GM12891 (cell line): ENCODE measurements around the gene FUZ.

Experiments
- PAX5 ChIP-seq: IDR thresholded peaks from 2 replicates; pipeline ENCODE4 v1.6.1; 2011; ENCODE audit warnings: low read length, moderate library complexity, mild to moderate bottlenecking; ENCODE audit not compliant: insufficient read depth, severe bottlenecking
- POLR2A ChIP-seq: IDR thresholded peaks from 2 replicates; pipeline ENCODE4 v1.6.1; 2011; ENCODE audit warnings: low read depth, low read length, control low read depth
- POLR2AphosphoS5 ChIP-seq: IDR thresholded peaks from 2 replicates; pipeline ENCODE4 v1.6.1; 2011; ENCODE audit warnings: low read depth, low read length, control low read depth
- SPI1 ChIP-seq: IDR thresholded peaks from 2 replicates; pipeline ENCODE4 v1.6.1; 2011; ENCODE audit warnings: low read depth, low read length, control low read depth
- TAF1 ChIP-seq: IDR thresholded peaks from 2 replicates; pipeline ENCODE4 v1.6.1; 2011; ENCODE audit warnings: low read depth, low read length, control low read depth

DNA sequence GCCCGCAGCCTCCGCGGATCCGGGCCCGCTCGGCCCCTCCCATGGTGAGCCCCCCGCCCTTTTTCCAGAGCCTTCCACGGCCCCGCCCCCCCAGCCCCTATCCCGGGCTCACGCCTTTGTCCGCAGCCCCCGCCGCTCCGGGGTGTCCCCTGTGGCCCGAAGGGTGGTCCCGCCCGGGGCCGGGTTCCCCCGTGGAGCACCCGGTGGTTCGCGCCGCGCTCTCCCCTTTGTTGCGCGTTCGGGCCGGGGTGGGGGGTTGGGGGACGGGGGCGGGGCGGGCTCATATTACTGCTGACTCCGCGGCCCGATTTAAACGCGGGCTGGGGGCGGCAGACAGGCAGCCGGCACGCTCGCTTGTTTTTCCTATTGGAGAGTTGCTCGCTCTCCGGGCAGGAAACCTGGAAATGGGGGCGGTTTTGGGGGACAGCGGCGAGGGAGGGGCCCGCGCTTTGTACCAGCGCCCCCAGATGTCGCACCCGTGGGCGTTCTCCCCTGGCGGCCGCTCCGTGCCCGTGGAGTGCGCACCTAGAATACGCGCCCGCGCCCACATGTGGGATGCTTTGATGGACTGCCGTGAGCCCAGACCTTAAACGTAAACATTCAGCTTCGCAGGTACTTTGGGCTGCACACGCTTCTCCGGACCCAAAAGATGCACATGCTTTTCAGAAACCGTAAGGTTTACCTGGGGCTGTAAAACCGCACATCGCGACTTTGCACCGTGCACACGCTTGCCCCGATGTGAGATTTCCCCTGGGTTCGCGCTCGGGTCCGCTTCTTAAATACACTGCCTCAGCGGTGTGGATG is 38.6 kb upstream of the FUZ start:
- TF ChIP-seq TAF1: no peak
- no peak for TF ChIP-seq POLR2A
- no peak for TF ChIP-seq PAX5
- TF ChIP-seq POLR2AphosphoS5: no peak
- TF ChIP-seq SPI1: no peak
